Left ventricle myocardium inferior (tissue), 1 donor: ENCODE measurements around the gene SLC4A3. TPM values are rescaled to one million over a fixed set of nuclear protein-coding genes. Genes with fewer than 3 reads are reported as not detected.
A peak's percentile ranks its signal among the peaks of the same experiment; 100 is the strongest.

Source experiments
- DNase-seq: peaks from one replicate; pipeline ENCODE4 v3.0.0-alpha.2; 2020
- H3K27ac ChIP-seq: fragments of 200-600 bp; replicated peaks from 2 replicates; pipeline ENCODE4 v1.8.0; 2021
- H3K27me3 ChIP-seq: fragments of 200-600 bp; 2 replicates; pipeline ENCODE4 v1.8.0; 2021; ENCODE audit warnings: low read depth
- H3K36me3 ChIP-seq: fragments of 200-600 bp; 2 replicates; pipeline ENCODE4 v1.8.0; 2021
- H3K4me1 ChIP-seq: fragments of 200-600 bp; 2 replicates; pipeline ENCODE4 v1.8.0; 2021
- H3K4me3 ChIP-seq: fragments of 200-600 bp; 2 replicates; pipeline ENCODE4 v1.8.0; 2021; ENCODE audit warnings: mild to moderate bottlenecking, moderate library complexity
- H3K9me3 ChIP-seq: fragments of 200-600 bp; replicated peaks from 2 replicates; pipeline ENCODE4 v1.8.0; 2021
- CTCF ChIP-seq: fragments of 200-600 bp; IDR thresholded peaks from 2 replicates; pipeline ENCODE4 v1.8.0; 2021; ENCODE audit warnings: antibody characterized with exemption, mild to moderate bottlenecking, borderline replicate concordance
- intact Hi-C: fragments of 100-400 bp; cut with micrococcal nuclease; formaldehyde crosslinking; loops from one replicate; pipeline ENCODE4 v1.11.0; 2022
- total RNA-seq: library from RNA; stranded (reverse); fragmentation: NEBNext Ultra II Directional; extraction: Animal tissue kit (Norgen Biotek cat#: 25700); gene quantifications from one replicate; pipeline ENCODE4 v1.2.1, GENCODE V29; 2021
- donor health status: DM: no; HTN: yes; CAD: no; lungs with severe emphysema.

Gene SLC4A3
- total RNA-seq, 1 donor from 2014 or later: 426 TPM

DNA sequence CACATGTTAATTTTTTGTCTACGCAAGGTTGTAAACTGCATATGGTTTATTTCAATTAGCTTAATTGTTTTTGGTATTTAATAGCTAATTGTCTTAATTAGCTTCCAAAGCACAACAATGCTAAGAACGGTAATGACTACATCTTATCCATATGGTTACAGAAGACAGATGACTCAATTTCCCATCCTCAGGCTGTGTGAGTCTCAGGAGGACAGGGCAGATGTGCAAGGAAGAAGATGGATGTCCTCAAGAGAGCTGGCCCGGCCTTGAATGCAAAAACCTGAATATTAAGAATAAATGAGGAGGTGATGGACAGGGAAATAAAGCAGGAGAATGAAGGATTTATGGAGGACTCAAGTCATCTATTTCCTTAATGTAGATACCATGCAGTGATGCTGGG lies 31.4 kb downstream of the SLC4A3 start:
- Histone ChIP-seq H3K4me1 (no peaks in the 10 kb centered on the region), H3K9me3 (peaks cover 14% of the 10 kb centered on the region), H3K36me3 (no peaks in the 10 kb centered on the region), H3K4me3 (no peak overlapping the region), H3K27me3 (no peaks in the 10 kb centered on the region), H3K27ac (peak overlapping the region; percentile 56)
- TF ChIP-seq CTCF: no peak
- intact Hi-C loops: no loop called here
- DNase-seq: no peak

DNA sequence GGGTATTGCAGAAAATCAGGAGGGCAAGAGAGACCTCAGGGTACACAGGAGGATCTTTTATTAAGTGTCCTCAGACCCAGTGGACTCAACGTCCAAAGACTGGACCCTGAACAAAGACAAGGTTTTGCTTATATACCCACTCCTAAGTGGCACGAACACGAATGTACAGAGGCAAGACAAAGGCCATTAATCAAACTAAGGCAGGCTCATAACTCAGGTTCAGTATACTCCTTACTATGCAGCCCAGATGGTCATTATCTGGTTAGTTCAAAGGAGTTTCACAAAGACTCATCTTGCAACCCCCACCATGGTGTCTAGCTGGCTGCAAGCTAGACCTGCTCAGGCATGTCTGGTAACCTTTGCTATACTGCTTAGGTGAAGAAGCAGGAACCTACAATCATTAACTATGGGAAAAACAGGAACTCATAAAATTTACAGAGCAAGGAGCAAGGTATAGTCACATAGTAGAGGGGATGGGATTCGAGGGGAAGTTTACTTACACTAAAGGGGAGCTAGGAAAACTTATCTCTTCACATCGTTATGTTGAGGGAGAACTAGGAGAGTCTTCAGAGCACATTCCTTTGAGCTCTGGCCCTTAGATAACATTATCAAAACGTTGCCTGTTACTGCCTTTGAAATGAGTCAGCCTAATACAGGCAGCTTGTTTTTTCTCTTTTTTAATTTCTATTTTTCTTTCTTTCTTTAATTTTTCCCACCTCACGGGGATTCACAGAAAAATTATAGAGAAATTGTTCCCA lies 33.9 kb downstream of the SLC4A3 start:
- Histone ChIP-seq H3K4me1 (peaks cover 22% of the 10 kb centered on the region), H3K27me3 (no peaks in the 10 kb centered on the region), H3K4me3 (no peak overlapping the region), H3K36me3 (no peaks in the 10 kb centered on the region), H3K27ac (no peak overlapping the region), H3K9me3 (peaks cover 14% of the 10 kb centered on the region)
- no peak for DNase-seq
- intact Hi-C loops: no loop called here
- no peak for TF ChIP-seq CTCF

GRCh38 chr2:219661955-219662395 lies 34.5 kb downstream of the SLC4A3 start:
- intact Hi-C loops: no loop called here
- no peak for TF ChIP-seq CTCF

GRCh38 chr2:219662566-219662965 lies 35.1 kb downstream of the SLC4A3 start:
- DNase-seq: no peak
- intact Hi-C loops: no loop called here
- H3K36me3 ChIP-seq: no peaks in the 10 kb centered on the region
- peaks cover 14% of the 10 kb centered on the region for H3K9me3 ChIP-seq
- no peaks in the 10 kb centered on the region for H3K27me3 ChIP-seq
- H3K4me3 ChIP-seq: no peak overlapping the region
- peaks cover 22% of the 10 kb centered on the region for H3K4me1 ChIP-seq
- no peak for TF ChIP-seq CTCF
- no peak overlapping the region for H3K27ac ChIP-seq

More at GRCh38 chr2:219661955-219662395, 34.5 kb downstream of the SLC4A3 start:
- peaks cover 22% of the 10 kb centered on the region for H3K4me1 ChIP-seq
- H3K4me3 ChIP-seq: no peak overlapping the region
- no peaks in the 10 kb centered on the region for H3K27me3 ChIP-seq
- H3K27ac ChIP-seq: no peak overlapping the region
- no peaks in the 10 kb centered on the region for H3K36me3 ChIP-seq
- DNase-seq: no peak
- peaks cover 14% of the 10 kb centered on the region for H3K9me3 ChIP-seq

GRCh38 chr2:219663116-219663762 lies 35.8 kb downstream of the SLC4A3 start:
- H3K4me3 ChIP-seq: no peak overlapping the region
- intact Hi-C loops: no loop called here
- H3K4me1 ChIP-seq: peaks cover 22% of the 10 kb centered on the region
- no peaks in the 10 kb centered on the region for H3K36me3 ChIP-seq
- no peak overlapping the region for H3K27ac ChIP-seq
- DNase-seq: no peak
- H3K27me3 ChIP-seq: no peaks in the 10 kb centered on the region
- peaks cover 14% of the 10 kb centered on the region for H3K9me3 ChIP-seq
- no peak for TF ChIP-seq CTCF
